ENCODE results near the gene DYNLRB1.
"Not testable (repeated sequence)": the region's sequence is repeated elsewhere in the genome, so short reads cannot be mapped to it uniquely, and the experiment has no call there.

Gene DYNLRB1

DNA sequence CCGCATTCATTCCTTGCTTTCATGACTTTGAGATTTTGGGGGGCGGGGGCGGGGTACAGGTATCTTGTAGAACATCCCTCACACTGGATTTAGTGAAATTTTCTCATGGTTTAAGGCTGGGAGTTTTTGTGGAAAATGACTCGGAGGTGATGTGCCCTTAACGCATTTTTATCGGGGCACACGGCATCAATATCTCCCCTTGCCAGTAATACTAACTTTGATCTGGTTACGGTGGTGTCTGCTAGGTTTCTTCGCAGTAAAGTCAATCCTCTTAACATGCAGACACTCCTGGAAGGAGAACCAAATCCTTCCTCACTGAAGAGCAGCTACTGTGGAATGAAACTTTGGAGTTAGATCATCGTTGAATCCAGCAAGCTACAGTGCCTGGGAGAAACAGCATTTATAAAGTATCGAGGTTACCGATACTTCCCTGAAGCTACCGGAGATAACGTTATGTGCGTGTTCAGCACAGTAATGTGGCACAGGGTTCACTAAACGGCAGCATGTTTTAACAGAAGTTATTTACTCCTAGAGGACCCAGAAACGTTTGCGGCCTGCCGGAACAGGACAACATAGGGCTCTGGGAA lies 1.2 kb upstream of the DYNLRB1 start:
- Histone ChIP-seq H3K4me1 (ENCODE audit: control insufficient read depth in 1 of 2, insufficient read depth in 1 of 2, low read depth in 1 of 2, low read length in 1 of 2) (peaks cover 17 to 19% of the 10 kb centered on the region in 2 experiments), H3K9me3 (no peaks in the 10 kb centered on the region), H3K27ac (peak overlapping the region; percentile 10), H3K27me3 (no peaks in the 10 kb centered on the region), H3K4me3 (ENCODE audit: low read depth in 1 of 2, low read length in 1 of 2) (peak overlapping the region; percentile 84 to 89), H3K36me3 (peaks cover 25% of the 10 kb centered on the region)
- TF ChIP-seq, protein P1, sequence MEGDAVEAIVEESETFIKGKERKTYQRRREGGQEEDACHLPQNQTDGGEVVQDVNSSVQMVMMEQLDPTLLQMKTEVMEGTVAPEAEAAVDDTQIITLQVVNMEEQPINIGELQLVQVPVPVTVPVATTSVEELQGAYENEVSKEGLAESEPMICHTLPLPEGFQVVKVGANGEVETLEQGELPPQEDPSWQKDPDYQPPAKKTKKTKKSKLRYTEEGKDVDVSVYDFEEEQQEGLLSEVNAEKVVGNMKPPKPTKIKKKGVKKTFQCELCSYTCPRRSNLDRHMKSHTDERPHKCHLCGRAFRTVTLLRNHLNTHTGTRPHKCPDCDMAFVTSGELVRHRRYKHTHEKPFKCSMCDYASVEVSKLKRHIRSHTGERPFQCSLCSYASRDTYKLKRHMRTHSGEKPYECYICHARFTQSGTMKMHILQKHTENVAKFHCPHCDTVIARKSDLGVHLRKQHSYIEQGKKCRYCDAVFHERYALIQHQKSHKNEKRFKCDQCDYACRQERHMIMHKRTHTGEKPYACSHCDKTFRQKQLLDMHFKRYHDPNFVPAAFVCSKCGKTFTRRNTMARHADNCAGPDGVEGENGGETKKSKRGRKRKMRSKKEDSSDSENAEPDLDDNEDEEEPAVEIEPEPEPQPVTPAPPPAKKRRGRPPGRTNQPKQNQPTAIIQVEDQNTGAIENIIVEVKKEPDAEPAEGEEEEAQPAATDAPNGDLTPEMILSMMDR (IDR thresholded peaks at IDR 0.05) = no peak

DNA sequence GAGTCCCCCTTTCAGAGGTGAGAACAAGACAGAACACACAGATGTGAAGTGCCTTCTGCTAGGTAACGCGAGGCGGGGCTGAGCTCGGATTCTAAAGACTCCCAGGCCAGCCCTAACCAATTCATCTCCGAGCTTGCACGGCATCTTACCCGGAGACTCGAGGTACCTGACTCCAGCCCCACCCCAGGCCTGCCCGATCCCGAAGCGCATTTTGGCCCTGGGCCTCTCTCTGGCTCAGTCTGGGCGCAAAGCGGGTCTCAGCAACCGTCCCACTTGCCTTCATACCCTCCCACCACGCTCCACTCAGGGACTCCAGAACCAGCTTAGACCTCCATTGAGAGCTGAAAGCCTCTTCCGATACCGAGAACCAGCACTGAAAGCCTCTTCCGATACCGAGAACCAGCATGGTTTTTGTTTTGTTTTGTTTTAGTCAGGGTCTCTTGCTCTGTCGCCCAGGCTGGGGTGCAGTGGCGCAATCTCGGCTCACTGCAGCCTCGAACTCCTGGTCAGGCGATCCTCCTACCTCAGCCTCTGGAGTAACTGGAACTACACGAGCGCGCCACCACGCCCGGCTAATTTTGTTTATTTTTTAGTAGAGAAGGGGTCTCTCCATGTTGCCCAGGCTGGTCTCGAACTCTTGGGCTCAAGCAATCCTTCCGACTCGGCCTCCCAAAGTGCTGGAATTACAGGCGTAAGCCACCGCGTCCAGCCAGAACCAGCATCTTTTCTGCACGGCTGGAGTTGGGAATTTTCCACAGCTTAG lies 557 bp upstream of the DYNLRB1 start:
- peak overlapping the region; percentile 79 for H3K27ac ChIP-seq
- H3K4me3 ChIP-seq (ENCODE audit: low read depth in 1 of 2, low read length in 1 of 2) = peak overlapping the region; percentile 84 to 89
- TF ChIP-seq, protein P1 (IDR thresholded peaks at IDR 0.05) = no peak
- no peaks in the 10 kb centered on the region for H3K9me3 ChIP-seq
- no peaks in the 10 kb centered on the region for H3K27me3 ChIP-seq
- H3K36me3 ChIP-seq = peaks cover 22% of the 10 kb centered on the region
- H3K4me1 ChIP-seq (ENCODE audit: control insufficient read depth in 1 of 2, insufficient read depth in 1 of 2, low read depth in 1 of 2, low read length in 1 of 2) = peaks cover 17 to 19% of the 10 kb centered on the region in 2 experiments

DNA sequence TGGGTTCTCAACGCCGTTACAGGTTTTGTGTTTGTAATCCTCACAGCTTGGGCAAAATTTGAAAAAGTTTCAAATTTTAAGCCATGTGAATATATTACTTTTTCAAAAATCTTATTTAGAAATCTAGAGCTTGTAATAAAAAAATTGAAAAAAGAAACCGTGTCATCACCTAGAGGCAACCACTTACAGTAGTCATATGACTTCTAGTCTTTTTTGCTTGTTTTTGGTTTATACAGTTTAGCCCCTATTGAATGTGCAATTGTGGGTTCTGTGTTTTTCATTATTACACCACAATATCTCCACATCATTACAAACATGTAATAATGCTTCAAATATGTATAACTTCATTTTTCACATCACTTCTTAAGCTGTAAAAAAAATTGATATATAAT lies 888 bp downstream of the DYNLRB1 start:
- H3K4me3 ChIP-seq (ENCODE audit: low read depth in 1 of 2, low read length in 1 of 2) = peak overlapping the region; percentile 84 to 89
- H3K4me1 ChIP-seq (ENCODE audit: control insufficient read depth in 1 of 2, insufficient read depth in 1 of 2, low read depth in 1 of 2, low read length in 1 of 2) = peaks cover 17 to 19% of the 10 kb centered on the region in 2 experiments

GRCh38 chr20:34518863-34519262 lies 2.6 kb downstream of the DYNLRB1 start:
- not testable (repeated sequence) for H3K4me3 ChIP-seq (ENCODE audit: low read depth in 1 of 2, low read length in 1 of 2); H3K36me3 ChIP-seq; H3K9me3 ChIP-seq; H3K27me3 ChIP-seq; H3K27ac ChIP-seq
- H3K4me1 ChIP-seq (ENCODE audit: control insufficient read depth in 1 of 2, insufficient read depth in 1 of 2, low read depth in 1 of 2, low read length in 1 of 2) = peaks cover 17 to 25% of the 10 kb centered on the region in 2 experiments

More for the DNA sequence above, 888 bp downstream of the DYNLRB1 start:
- TF ChIP-seq, protein P1 (IDR thresholded peaks at IDR 0.05) = no peak
- Histone ChIP-seq H3K9me3 (no peaks in the 10 kb centered on the region), H3K27ac (peak overlapping the region; percentile 79), H3K27me3 (no peaks in the 10 kb centered on the region), H3K36me3 (peaks cover 12% of the 10 kb centered on the region)

GRCh38 chr20:34519841-34520240 lies 3.6 kb downstream of the DYNLRB1 start:
- H3K27ac ChIP-seq; H3K9me3 ChIP-seq; H3K4me3 ChIP-seq (ENCODE audit: low read depth in 1 of 2, low read length in 1 of 2); H3K36me3 ChIP-seq; H3K27me3 ChIP-seq: not testable (repeated sequence)
- peaks cover 17 to 24% of the 10 kb centered on the region in 2 experiments for H3K4me1 ChIP-seq (ENCODE audit: control insufficient read depth in 1 of 2, insufficient read depth in 1 of 2, low read depth in 1 of 2, low read length in 1 of 2)

GRCh38 chr20:34522969-34523871 lies 7.0 kb downstream of the DYNLRB1 start:
- Histone ChIP-seq H3K36me3 (peaks cover 27% of the 10 kb centered on the region), H3K9me3 (no peaks in the 10 kb centered on the region), H3K4me3 (ENCODE audit: low read depth in 1 of 2, low read length in 1 of 2) (no peak overlapping the region), H3K27me3 (no peaks in the 10 kb centered on the region), H3K4me1 (ENCODE audit: control insufficient read depth in 1 of 2, insufficient read depth in 1 of 2, low read depth in 1 of 2, low read length in 1 of 2) (peaks cover 0 to 6% of the 10 kb centered on the region in 2 experiments), H3K27ac (no peak overlapping the region)
- TF ChIP-seq, protein P1 (IDR thresholded peaks at IDR 0.05) = no peak
